Ramos (cell line): Measurements from ENCODE around the gene FITM1.

Experiments used
- in situ Hi-C: fragments of 300-500 bp; cut with MboI; formaldehyde crosslinking; loops from one replicate; pipeline ENCODE4 v1.14.3; 2022; ENCODE audit warnings: low sequenced_read_pairs; ENCODE audit not compliant: unreplicated experiment

FITM1 gene

GRCh38 chr14:24150993-24151392 lies 20.5 kb downstream of the FITM1 start:
- in situ Hi-C loops, result loop anchor here (25.0 kb wide), 1 partner anchor 839 kb away; the partner anchor contains the start of genes BCL2L2, PABPN1 and PPP1R3E

GRCh38 chr14:24151404-24152080 lies 21.1 kb downstream of the FITM1 start:
- in situ Hi-C loops, result loop anchor here (25.0 kb wide), 1 partner anchor 839 kb away; the partner anchor contains the start of genes BCL2L2, PABPN1 and PPP1R3E

GRCh38 chr14:24155100-24155499 lies 24.6 kb downstream of the FITM1 start:
- in situ Hi-C loops, result loop anchor here (25.0 kb wide), 1 partner anchor 843 kb away; the partner anchor contains the start of genes BCL2L2, PABPN1 and PPP1R3E

GRCh38 chr14:24156840-24157239 lies 26.4 kb downstream of the FITM1 start:
- in situ Hi-C loops, result loop anchor here (25.0 kb wide), 1 partner anchor 845 kb away; the partner anchor contains the start of genes BCL2L2, PABPN1 and PPP1R3E

- in situ Hi-C loops, result loop anchor here (25.0 kb wide), 1 partner anchor 845 kb away; the partner anchor contains the start of genes BCL2L2, PABPN1 and PPP1R3E
These were observed 26.9 kb downstream of the FITM1 start for GRCh38 chr14:24157331-24157730.

- in situ Hi-C loops, result loop anchor here (25.0 kb wide), 1 partner anchor 848 kb away; the partner anchor contains the start of genes BCL2L2, PABPN1 and PPP1R3E
These were observed 29.5 kb downstream of the FITM1 start for GRCh38 chr14:24159777-24160498.

- in situ Hi-C loops, result loop anchor here (25.0 kb wide), 1 partner anchor 848 kb away; the partner anchor contains the start of genes BCL2L2, PABPN1 and PPP1R3E
These were observed 30.0 kb downstream of the FITM1 start for GRCh38 chr14:24160499-24160849.

GRCh38 chr14:24160850-24161804 lies 30.7 kb downstream of the FITM1 start, which contains the start of gene IRF9:
IRF9 (plus strand) TSS chr14:24161265; CDS start chr14:24162145, 880 bp downstream.
- in situ Hi-C loops, result loop anchor here (25.0 kb wide), 1 partner anchor 849 kb away; the partner anchor contains the start of genes BCL2L2, PABPN1 and PPP1R3E

- in situ Hi-C loops, result loop anchor here (25.0 kb wide), 1 partner anchor 850 kb away; the partner anchor contains the start of genes BCL2L2, PABPN1 and PPP1R3E
These were observed 31.6 kb downstream of the FITM1 start for GRCh38 chr14:24162093-24162492.

- in situ Hi-C loops, result loop anchor here (25.0 kb wide), 1 partner anchor 852 kb away; the partner anchor contains the start of genes BCL2L2, PABPN1 and PPP1R3E
These were observed 34.1 kb downstream of the FITM1 start for GRCh38 chr14:24164518-24164991.

GRCh38 chr14:24165785-24166184 lies 35.3 kb downstream of the FITM1 start:
- in situ Hi-C loops, result loop anchor here (25.0 kb wide), 1 partner anchor 853 kb away; the partner anchor contains the start of genes BCL2L2, PABPN1 and PPP1R3E

- in situ Hi-C loops, result loop anchor here (25.0 kb wide), 1 partner anchor 855 kb away; the partner anchor contains the start of genes BCL2L2, PABPN1 and PPP1R3E
These were observed 37.1 kb downstream of the FITM1 start for GRCh38 chr14:24167469-24168114.

- in situ Hi-C loops, result loop anchor here (25.0 kb wide), 1 partner anchor 859 kb away; the partner anchor contains the start of genes BCL2L2, PABPN1 and PPP1R3E
These were observed 41.2 kb downstream of the FITM1 start, which contains the start of gene REC8 for GRCh38 chr14:24171422-24172260. REC8 (plus strand) TSS chr14:24172080; CDS start chr14:24172553, 473 bp downstream.

- in situ Hi-C loops, result loop anchor here (25.0 kb wide), 1 partner anchor 860 kb away; the partner anchor contains the start of genes BCL2L2, PABPN1 and PPP1R3E
These were observed 41.9 kb downstream of the FITM1 start for GRCh38 chr14:24172261-24172860.

- in situ Hi-C loops, result loop anchor here (25.0 kb wide), 1 partner anchor 861 kb away; the partner anchor contains the start of genes BCL2L2, PABPN1 and PPP1R3E
These were observed 42.4 kb downstream of the FITM1 start for GRCh38 chr14:24172871-24173281.

- in situ Hi-C loops, result no loop called here
These were observed 46.1 kb downstream of the FITM1 start for GRCh38 chr14:24176599-24176998.
